Vagina (tissue), 2 donors: ENCODE results near the gene PARD6G. TPM values are rescaled to one million over a fixed set of nuclear protein-coding genes. Genes with fewer than 3 reads are reported as not detected.

Experiments
- DNase-seq, 2 donors: peaks; one replicate each; pipeline ENCODE4 v3.0.0-alpha.2; 2017; ENCODE audit errors: extremely low spot score in 2 of 2
- H3K27ac ChIP-seq: fragments of 200-600 bp; sonication (generic); one replicate; pipeline ENCODE4 v1.5.1; 2019
- H3K27me3 ChIP-seq: fragments of 200-600 bp; sonication (generic); one replicate; pipeline ENCODE4 v1.5.1; 2019
- H3K36me3 ChIP-seq, 2 donors: fragments of 200-600 bp; sonication (generic); one replicate each; pipeline ENCODE4 v1.5.1; 2017 to 2019
- H3K4me1 ChIP-seq: fragments of 200-600 bp; sonication (generic); one replicate; pipeline ENCODE4 v1.5.1; 2019
- H3K4me3 ChIP-seq, 2 donors: fragments of 200-600 bp; sonication (generic); 1 replicate in 1 of 2; 2 replicates in 1 of 2; pipeline ENCODE4 v1.5.1; 2016 to 2019
- H3K9me3 ChIP-seq: fragments of 200-600 bp; sonication (generic); one replicate; pipeline ENCODE4 v1.5.1; 2019
- CTCF ChIP-seq, 3 experiments: fragments of 450-650 bp in 2 of 3; fragments of 200-600 bp in 1 of 3; sonication (generic) in 1 of 3; IDR thresholded peaks; one replicate each; pipeline ENCODE4 v1.5.1; 2017 to 2019; ENCODE audit warnings: antibody characterized with exemption in 3 of 3, mild to moderate bottlenecking in 2 of 3, moderate library complexity in 2 of 3
- POLR2A ChIP-seq, 2 donors: fragments of 450-650 bp; IDR thresholded peaks; one replicate each; pipeline ENCODE4 v1.6.1; 2017; ENCODE audit warnings: antibody characterized with exemption in 2 of 2, mild to moderate bottlenecking in 2 of 2, moderate library complexity in 2 of 2
- POLR2AphosphoS5 ChIP-seq, 2 donors: sonication (generic); formaldehyde crosslinking; IDR thresholded peaks; one replicate each; pipeline ENCODE4 v1.9.0; 2017; ENCODE audit warnings: antibody characterized with exemption in 2 of 2, mild to moderate bottlenecking in 2 of 2, low read depth in 1 of 2; ENCODE audit not compliant: insufficient read depth in 1 of 2
- intact Hi-C: fragments of 100-400 bp; cut with DNase I; formaldehyde crosslinking; loops from one replicate; pipeline ENCODE4 v1.15.1; 2023
- total RNA-seq: library from RNA; depleted of rRNA; stranded (reverse); fragments of >200 nt; gene quantifications from one replicate; pipeline ENCODE4 v1.2.3, GENCODE V29; 2016

The PARD6G gene
- total RNA-seq, 1 donor from 2014 or later, result 32.7 TPM

- H3K4me1 ChIP-seq, result peaks cover 34% of the 10 kb centered on the region
- H3K9me3 ChIP-seq, result no peaks in the 10 kb centered on the region
- peak; percentile 86 to 88 for DNase-seq
- TF ChIP-seq POLR2A (IDR thresholded peaks at IDR 0.05) (no peak), POLR2AphosphoS5 (IDR thresholded peaks at IDR 0.05; ENCODE audit: insufficient read depth in 1 of 2, low read depth in 1 of 2) (peak in 1 of 2 donors; percentile 20), CTCF (IDR thresholded peaks at IDR 0.05) (no peak)
- no peak overlapping the region for H3K27ac ChIP-seq
- no peaks in the 10 kb centered on the region for H3K27me3 ChIP-seq
- no peak overlapping the region for H3K4me3 ChIP-seq
- H3K36me3 ChIP-seq, result no peaks in the 10 kb centered on the region
- intact Hi-C loops, result no loop called here
Observed at GRCh38 chr18:80229766-80230745, 17.3 kb downstream of the PARD6G start.

GRCh38 chr18:80229363-80229762 lies 18.0 kb downstream of the PARD6G start:
- Histone ChIP-seq H3K4me1 (peaks cover 33% of the 10 kb centered on the region), H3K9me3 (no peaks in the 10 kb centered on the region), H3K36me3 (no peaks in the 10 kb centered on the region), H3K4me3 (no peak overlapping the region), H3K27ac (no peak overlapping the region), H3K27me3 (no peaks in the 10 kb centered on the region)
- intact Hi-C loops, result no loop called here
- no peak for TF ChIP-seq CTCF (IDR thresholded peaks at IDR 0.05)
- no peak for TF ChIP-seq POLR2A (IDR thresholded peaks at IDR 0.05)
- TF ChIP-seq POLR2AphosphoS5 (IDR thresholded peaks at IDR 0.05; ENCODE audit: insufficient read depth in 1 of 2, low read depth in 1 of 2), result no peak
- DNase-seq, result peak; percentile 31 to 88

- H3K4me1 ChIP-seq, result peaks cover 24% of the 10 kb centered on the region
- H3K36me3 ChIP-seq, result no peaks in the 10 kb centered on the region
- peak; percentile 65 to 79 for DNase-seq
- no peaks in the 10 kb centered on the region for H3K27me3 ChIP-seq
- H3K4me3 ChIP-seq, result no peak overlapping the region
- H3K27ac ChIP-seq, result no peak overlapping the region
- no peaks in the 10 kb centered on the region for H3K9me3 ChIP-seq
- TF ChIP-seq POLR2A (IDR thresholded peaks at IDR 0.05), result no peak
- no peak for TF ChIP-seq CTCF (IDR thresholded peaks at IDR 0.05)
- TF ChIP-seq POLR2AphosphoS5 (IDR thresholded peaks at IDR 0.05; ENCODE audit: insufficient read depth in 1 of 2, low read depth in 1 of 2), result no peak
- intact Hi-C loops, result no loop called here
Observed at GRCh38 chr18:80228051-80228848, 19.1 kb downstream of the PARD6G start.

- intact Hi-C loops, result no loop called here
- Histone ChIP-seq H3K9me3 (no peaks in the 10 kb centered on the region), H3K4me1 (peaks cover 22% of the 10 kb centered on the region), H3K27me3 (no peaks in the 10 kb centered on the region), H3K36me3 (no peaks in the 10 kb centered on the region), H3K27ac (no peak overlapping the region), H3K4me3 (no peak overlapping the region)
- TF ChIP-seq POLR2AphosphoS5 (IDR thresholded peaks at IDR 0.05; ENCODE audit: insufficient read depth in 1 of 2, low read depth in 1 of 2), result no peak
- no peak for TF ChIP-seq CTCF (IDR thresholded peaks at IDR 0.05)
- TF ChIP-seq POLR2A (IDR thresholded peaks at IDR 0.05), result no peak
- DNase-seq, result peak in 1 of 2 donors; percentile 61
Observed at GRCh38 chr18:80227472-80227871, 19.8 kb downstream of the PARD6G start.
